Measurements from ENCODE around the gene CNPY1.

DNA sequence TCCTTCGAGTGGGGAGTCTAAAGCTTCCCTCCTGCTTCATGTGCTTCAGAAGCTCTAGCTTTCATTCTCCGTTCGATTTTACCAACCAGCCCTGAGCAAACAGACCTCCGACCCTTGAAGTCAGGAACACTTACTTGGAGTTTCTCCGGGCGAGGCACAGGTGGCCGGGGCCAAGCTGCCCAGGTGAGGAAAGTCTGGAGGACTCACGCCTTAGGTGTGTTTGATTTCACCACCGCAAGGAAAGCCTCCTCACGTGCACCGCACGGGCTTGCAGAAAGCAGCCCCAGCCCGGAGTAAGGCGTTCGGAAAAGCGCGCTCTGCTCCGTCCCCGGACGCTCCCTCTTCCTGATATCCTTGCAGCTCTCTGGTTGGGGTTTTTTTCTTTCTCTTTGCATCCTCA, 30.1 kb upstream of the CNPY1 start:
- TF ChIP-seq CTCF (conservative IDR thresholded peaks at IDR 0.05 in 1 of 2, IDR thresholded peaks at IDR 0.05 in 1 of 2; ENCODE audit: extremely low read depth in 1 of 2, insufficient read depth in 1 of 2, low read depth in 1 of 2, low read length in 2 of 2) (no peak), EZH2 (IDR thresholded peaks at IDR 0.05; ENCODE audit: borderline replicate concordance, low read length) (no peak)
